Spleen (tissue), 11 donors: Measurements from ENCODE around the gene SKIC3. TPM values are rescaled to one million over a fixed set of nuclear protein-coding genes. Genes with fewer than 3 reads are reported as not detected.

ENCODE experiments used
- DNase-seq: peaks from one replicate; pipeline ENCODE4 v3.0.0-alpha.2; 2020
- H3K27ac ChIP-seq, 8 donors: fragments of 200-600 bp; sonication (generic) in 7 of 8; 1 replicate in 4 of 8; 2 replicates in 4 of 8; pipeline versions ENCODE4 v1.5.0 to v1.8.0; 2016 to 2021; ENCODE audit warnings: inconsistent platforms in 4 of 8, mild to moderate bottlenecking in 4 of 8, moderate library complexity in 1 of 8
- H3K27me3 ChIP-seq, 7 donors: fragments of 200-600 bp; sonication (generic) in 6 of 7; replicated peaks in 1 of 7; 1 replicate in 4 of 7; 2 replicates in 3 of 7; pipeline versions ENCODE4 v1.5.0 to v1.8.0; 2016 to 2021; ENCODE audit warnings: inconsistent platforms in 3 of 7, mild to moderate bottlenecking in 1 of 7
- H3K36me3 ChIP-seq, 6 donors: fragments of 200-600 bp; sonication (generic) in 5 of 6; 1 replicate in 4 of 6; 2 replicates in 2 of 6; pipeline versions ENCODE4 v1.5.0 to v1.8.0; 2016 to 2021; ENCODE audit warnings: inconsistent platforms in 2 of 6
- H3K4me1 ChIP-seq, 6 donors: fragments of 200-600 bp; sonication (generic) in 5 of 6; 1 replicate in 3 of 6; 2 replicates in 3 of 6; pipeline versions ENCODE4 v1.5.0 to v1.8.0; 2016 to 2021; ENCODE audit warnings: inconsistent platforms in 3 of 6
- H3K4me3 ChIP-seq, 8 donors: fragments of 200-600 bp; sonication (generic) in 7 of 8; 1 replicate in 4 of 8; 2 replicates in 4 of 8; pipeline versions ENCODE4 v1.5.0 to v1.8.0; 2016 to 2021; ENCODE audit warnings: inconsistent platforms in 4 of 8, mild to moderate bottlenecking in 4 of 8, moderate library complexity in 2 of 8
- H3K9me3 ChIP-seq, 8 donors: fragments of 200-600 bp; sonication (generic) in 7 of 8; 1 replicate in 4 of 8; 2 replicates in 4 of 8; pipeline versions ENCODE4 v1.5.0 to v1.8.0; 2016 to 2021; ENCODE audit warnings: inconsistent platforms in 4 of 8
- POLR2A ChIP-seq, 3 donors: fragments of 450-650 bp; IDR thresholded peaks; one replicate each; pipeline ENCODE4 v1.5.1; 2017; ENCODE audit warnings: antibody characterized with exemption in 3 of 3, mild to moderate bottlenecking in 1 of 3
- POLR2AphosphoS5 ChIP-seq, 3 donors: sonication (generic); formaldehyde crosslinking; IDR thresholded peaks; one replicate each; pipeline ENCODE4 v1.5.1; 2017; ENCODE audit warnings: antibody characterized with exemption in 3 of 3
- WGBS, 5 donors: extraction: QIAGEN DNeasy Blood & Tissue Kit in 3 of 5; methylation state at CpG; one replicate each; pipeline versions ENCODE4 v1.1.5 to v1.1.7; 2013 to 2018; 5-methylcytosine and 5-hydroxymethylcytosine counted together
- intact Hi-C: fragments of 100-400 bp; cut with DNase I; formaldehyde crosslinking; loops from one replicate; pipeline ENCODE4 v1.15.0; 2023; ENCODE audit warnings: low total_unique reads
- polyA plus RNA-seq, 3 donors: library from polyadenylated mRNA; stranded (reverse); fragments of 200-250 nt; gene quantifications; one replicate each; pipeline ENCODE4 v1.2.1, GENCODE V29; 2013
- small RNA-seq, 4 donors: library from RNA; depleted of rRNA; stranded (forward); fragments of <200 nt; gene quantifications; one replicate each; pipeline ENCODE3, GENCODE V24; 2016
- total RNA-seq, 7 donors: library from RNA; depleted of rRNA in 3 of 7; stranded (reverse); fragments of >200 nt in 3 of 7; fragmentation: NEBNext Ultra II Directional in 4 of 7; extraction: Animal tissue kit (Norgen Biotek cat#: 25700) in 4 of 7; gene quantifications; one replicate each; pipeline versions ENCODE4 v1.1.0 to v1.2.1, GENCODE V29; 2016 to 2021
- TF ChIP-seq, protein P1 (sequence below), 11 experiments: fragments of 200-600 bp in 7 of 11; fragments of 450-650 bp in 4 of 11; sonication (generic) in 4 of 11; IDR thresholded peaks in 8 of 11; conservative IDR thresholded peaks in 3 of 11; 1 replicate in 7 of 11; 2 replicates in 4 of 11; pipeline versions ENCODE4 v1.4.0 to v1.8.0; 2016 to 2021; ENCODE audit warnings: antibody characterized with exemption in 11 of 11, inconsistent platforms in 4 of 11, mild to moderate bottlenecking in 1 of 11
- donor health status: healthy with polysubstance abuse.
- donor health status: DM: no; HTN: no; CAD: no; lungs with moderate emphysema.
- donor health status: DM: no; HTN: no; CAD: no.
- donor health status: Bipolar disorder and iron deficiency.
- donor health status: healthy.
- donor health status: DM: no; HTN: no; CAD: no.
- donor health status: DM: yes; HTN: yes; CAD: no.

The SKIC3 gene
- total and polyA plus RNA-seq, 10 donors = 18.6 to 92.0 (median 64.6) TPM

DNA sequence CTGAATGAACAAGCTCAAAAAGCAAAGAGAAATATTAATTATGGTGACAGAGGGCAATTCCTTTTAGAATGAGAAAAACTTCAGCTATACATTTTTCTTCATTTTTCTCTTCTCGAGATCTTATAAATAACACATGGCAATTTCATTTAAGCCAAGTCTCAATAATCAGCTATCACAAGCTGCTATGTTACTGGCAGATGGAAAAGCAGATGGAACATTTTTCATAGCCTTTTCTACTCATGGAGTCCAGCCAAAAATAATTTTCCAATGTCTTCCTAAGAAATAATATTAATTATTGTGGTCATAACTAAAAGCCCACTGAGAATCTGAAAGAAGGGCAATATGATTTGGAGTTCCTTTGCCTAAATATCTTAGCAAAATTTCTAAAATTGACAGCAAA is 35.6 kb downstream of the SKIC3 start:
- Histone ChIP-seq H3K36me3 (peaks cover 2 to 100% (median 65%) of the 10 kb centered on the region in 6 donors), H3K4me1 (no peaks in the 10 kb centered on the region), H3K4me3 (no peak overlapping the region), H3K27me3 (no peaks in the 10 kb centered on the region), H3K27ac (no peak overlapping the region), H3K9me3 (no peaks in the 10 kb centered on the region)
- DNase-seq = no peak
- intact Hi-C loops = no loop called here
- TF ChIP-seq POLR2A (IDR thresholded peaks at IDR 0.05) = no peak
- TF ChIP-seq, protein P1, sequence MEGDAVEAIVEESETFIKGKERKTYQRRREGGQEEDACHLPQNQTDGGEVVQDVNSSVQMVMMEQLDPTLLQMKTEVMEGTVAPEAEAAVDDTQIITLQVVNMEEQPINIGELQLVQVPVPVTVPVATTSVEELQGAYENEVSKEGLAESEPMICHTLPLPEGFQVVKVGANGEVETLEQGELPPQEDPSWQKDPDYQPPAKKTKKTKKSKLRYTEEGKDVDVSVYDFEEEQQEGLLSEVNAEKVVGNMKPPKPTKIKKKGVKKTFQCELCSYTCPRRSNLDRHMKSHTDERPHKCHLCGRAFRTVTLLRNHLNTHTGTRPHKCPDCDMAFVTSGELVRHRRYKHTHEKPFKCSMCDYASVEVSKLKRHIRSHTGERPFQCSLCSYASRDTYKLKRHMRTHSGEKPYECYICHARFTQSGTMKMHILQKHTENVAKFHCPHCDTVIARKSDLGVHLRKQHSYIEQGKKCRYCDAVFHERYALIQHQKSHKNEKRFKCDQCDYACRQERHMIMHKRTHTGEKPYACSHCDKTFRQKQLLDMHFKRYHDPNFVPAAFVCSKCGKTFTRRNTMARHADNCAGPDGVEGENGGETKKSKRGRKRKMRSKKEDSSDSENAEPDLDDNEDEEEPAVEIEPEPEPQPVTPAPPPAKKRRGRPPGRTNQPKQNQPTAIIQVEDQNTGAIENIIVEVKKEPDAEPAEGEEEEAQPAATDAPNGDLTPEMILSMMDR (IDR thresholded peaks at IDR 0.05 in 8 of 11, conservative IDR thresholded peaks at IDR 0.05 in 3 of 11) = no peak
- no peak for TF ChIP-seq POLR2AphosphoS5 (IDR thresholded peaks at IDR 0.05)
- 85 to 98% (median 94%) methylated on average over 1 of the region's 1 CpG for WGBS, 5 donors

DNA sequence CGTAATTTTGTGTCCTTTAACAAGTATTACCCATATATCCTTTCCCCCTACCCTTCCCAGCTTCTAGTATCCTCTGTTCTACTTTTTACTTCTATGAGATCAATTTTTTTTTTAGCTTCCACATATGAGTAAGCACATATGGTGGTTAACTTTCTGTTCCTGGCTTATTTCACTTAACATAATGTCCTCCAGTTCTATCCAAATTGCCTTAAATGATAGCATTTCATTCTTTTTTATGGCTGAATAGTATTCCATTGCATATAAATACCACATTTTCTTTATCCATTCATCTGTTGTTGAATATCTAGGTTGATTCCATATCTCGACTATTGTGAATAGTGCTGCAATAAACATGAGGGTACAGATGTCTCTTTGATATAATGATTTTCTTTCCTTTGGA is 36.4 kb downstream of the SKIC3 start:
- Histone ChIP-seq H3K27me3 (no peaks in the 10 kb centered on the region), H3K4me3 (no peak overlapping the region), H3K9me3 (no peaks in the 10 kb centered on the region), H3K36me3 (peaks cover 2 to 100% (median 69%) of the 10 kb centered on the region in 6 donors), H3K27ac (no peak overlapping the region), H3K4me1 (no peaks in the 10 kb centered on the region)
- intact Hi-C loops = no loop called here
- TF ChIP-seq, protein P1 (IDR thresholded peaks at IDR 0.05 in 8 of 11, conservative IDR thresholded peaks at IDR 0.05 in 3 of 11) = no peak
- no peak for TF ChIP-seq POLR2AphosphoS5 (IDR thresholded peaks at IDR 0.05)
- no peak for TF ChIP-seq POLR2A (IDR thresholded peaks at IDR 0.05)
- no peak for DNase-seq
- WGBS, 5 donors = 95 to 100% (median 99%) methylated on average over 2 of the region's 2 CpGs

DNA sequence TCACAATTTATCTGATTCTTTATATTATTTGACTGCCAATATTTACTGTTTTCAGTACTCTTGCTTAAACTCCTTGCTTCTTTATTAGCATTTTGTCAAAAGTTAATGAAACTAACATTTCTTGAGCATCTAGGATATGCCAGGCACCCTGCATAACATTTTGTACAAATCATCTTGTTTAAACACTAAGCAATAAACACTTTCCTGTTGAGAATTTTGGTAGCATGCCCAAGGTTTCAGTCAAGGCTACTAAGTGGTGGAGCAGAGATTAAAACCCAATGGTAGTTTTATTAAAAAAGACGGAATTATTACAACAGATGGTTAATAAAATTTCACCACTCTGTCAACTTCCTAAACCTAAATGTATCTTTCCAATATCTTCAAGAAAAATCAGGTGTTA is 43.2 kb downstream of the SKIC3 start:
- 55 to 90% (median 73%) methylated on average over 1 of the region's 1 CpG for WGBS, 5 donors
- intact Hi-C loops = no loop called here
- H3K27me3 ChIP-seq = no peaks in the 10 kb centered on the region
- no peaks in the 10 kb centered on the region for H3K9me3 ChIP-seq
- no peak for TF ChIP-seq POLR2AphosphoS5 (IDR thresholded peaks at IDR 0.05)
- TF ChIP-seq, protein P1 (IDR thresholded peaks at IDR 0.05 in 8 of 11, conservative IDR thresholded peaks at IDR 0.05 in 3 of 11) = no peak
- no peak for TF ChIP-seq POLR2A (IDR thresholded peaks at IDR 0.05)
- no peak overlapping the region for H3K4me3 ChIP-seq
- H3K36me3 ChIP-seq = peaks cover 0 to 100% (median 70%) of the 10 kb centered on the region in 6 donors
- no peak for DNase-seq
- peaks cover 0 to 9% (median 0%) of the 10 kb centered on the region in 6 donors for H3K4me1 ChIP-seq
- H3K27ac ChIP-seq = peak overlapping the region in 5 of 8 donors; percentile 27 to 54 (median 35)

DNA sequence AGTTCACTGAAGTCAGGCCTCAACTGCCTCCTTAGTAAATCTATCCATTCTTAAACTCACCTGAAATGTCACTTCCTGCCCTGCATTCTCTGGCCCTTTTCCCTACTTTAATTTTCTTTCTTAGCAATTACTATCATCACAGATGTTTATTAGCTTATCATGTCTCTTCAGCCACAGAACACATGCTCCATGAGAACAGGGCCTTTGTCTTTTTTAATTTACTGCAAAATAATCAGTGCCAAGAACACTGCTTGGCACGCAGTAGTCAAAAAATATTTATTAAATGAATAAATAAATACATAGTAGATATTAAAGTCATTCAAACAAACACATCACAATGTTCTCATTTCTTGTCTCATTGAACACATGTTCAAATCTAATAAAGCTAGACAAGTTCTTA is 46.2 kb downstream of the SKIC3 start:
- no peak for DNase-seq
- TF ChIP-seq POLR2A (IDR thresholded peaks at IDR 0.05) (no peak), POLR2AphosphoS5 (IDR thresholded peaks at IDR 0.05) (no peak)
- TF ChIP-seq, protein P1 (IDR thresholded peaks at IDR 0.05 in 8 of 11, conservative IDR thresholded peaks at IDR 0.05 in 3 of 11) = no peak
- Histone ChIP-seq H3K4me1 (peaks cover 0 to 9% (median 0%) of the 10 kb centered on the region in 6 donors), H3K9me3 (no peaks in the 10 kb centered on the region), H3K4me3 (no peak overlapping the region), H3K27me3 (no peaks in the 10 kb centered on the region), H3K36me3 (peaks cover 0 to 100% (median 64%) of the 10 kb centered on the region in 6 donors), H3K27ac (no peak overlapping the region)
- intact Hi-C loops = no loop called here
- WGBS, 5 donors = 90 to 99% (median 96%) methylated on average over 1 of the region's 1 CpG

Small RNA genes lying within 50 kb of the gene (small RNA-seq; reads per million reads assigned to genes)
- 0 reads per million in 4 donors for gene RNU6-308P

Other genes starting within 250 kb of the SKIC3 start
- gene FAM81B, start 163.6 kb downstream of the SKIC3 start, total RNA-seq = not detected
- gene FAM81B, start 163.6 kb downstream of the SKIC3 start, polyA plus RNA-seq = under 1 TPM in 2 of 3 donors, not detected in 1; 0.13 to 0.61 TPM
- 1 to 10 TPM; 1.9 to 7.9 (median 3.5) TPM for gene ARSK, start 124 bp upstream of the SKIC3 start, total RNA-seq
- 1 to 10 TPM; 1.6 to 3.2 (median 2.2) TPM for gene ARSK, start 124 bp upstream of the SKIC3 start, polyA plus RNA-seq
- under 1 TPM in 5 of 7 donors, not detected in 2; 0.23 to 0.83 (median 0.38) TPM for gene GPR150, start 65.1 kb upstream of the SKIC3 start, total RNA-seq
- 1 to 10 TPM in 1 of 3 donors, under 1 TPM in 2; 0.70 to 1.1 (median 0.83) TPM for gene GPR150, start 65.1 kb upstream of the SKIC3 start, polyA plus RNA-seq
- gene RFESD, start 91.8 kb upstream of the SKIC3 start, total RNA-seq = 1 to 10 TPM; 2.2 to 6.5 (median 3.6) TPM
- gene RFESD, start 91.8 kb upstream of the SKIC3 start, polyA plus RNA-seq = 1 to 10 TPM; 1.3 to 3.2 (median 2.5) TPM
- 1 to 10 TPM in 3 of 7 donors, under 1 TPM in 3, not detected in 1; 0.23 to 2.1 (median 1.0) TPM for gene SPATA9, start 128.0 kb upstream of the SKIC3 start, total RNA-seq
- gene SPATA9, start 128.0 kb upstream of the SKIC3 start, polyA plus RNA-seq = 1 to 10 TPM in 2 of 3 donors, under 1 TPM in 1; 0.70 to 2.8 (median 1.1) TPM
- gene RHOBTB3, start 176.4 kb upstream of the SKIC3 start, total RNA-seq = 10 to 100 TPM; 33.2 to 71.1 (median 43.5) TPM
- gene RHOBTB3, start 176.4 kb upstream of the SKIC3 start, polyA plus RNA-seq = 1 to 10 TPM; 4.5 to 9.0 (median 5.2) TPM